SK-N-SH treated with all-trans-retinoic acid at 6 μM for 48 hours (cell line): ENCODE results near the gene GOT2.

Experiments used
- ATAC-seq: fragments of 200-7000 bp; cut with Tn5 transposase; 3 replicates; pipeline ENCODE4 v1.9.1; 2020; ENCODE audit warnings: mild to moderate bottlenecking, moderate library complexity
- ARNTL ChIP-seq: fragments of 450-650 bp; formaldehyde crosslinking; IDR thresholded peaks from 2 replicates; pipeline ENCODE4 v1.5.0; 2020; ENCODE audit warnings: low read depth, mild to moderate bottlenecking, moderate library complexity, borderline replicate concordance
- BACH2 ChIP-seq: fragments of 250-450 bp; sonication (Bioruptor Pico); IDR thresholded peaks from 2 replicates; pipeline ENCODE4 v1.9.0; 2021; ENCODE audit warnings: mild to moderate bottlenecking, borderline replicate concordance
- CSDC2 ChIP-seq: fragments of 250-450 bp; sonication (Bioruptor Pico); IDR thresholded peaks from 2 replicates; pipeline ENCODE4 v1.5.0; 2020; ENCODE audit warnings: mild to moderate bottlenecking, moderate library complexity
- CSRNP3 ChIP-seq: fragments of 250-450 bp; sonication (Bioruptor Pico); IDR thresholded peaks from 2 replicates; pipeline ENCODE4 v1.5.1; 2021; ENCODE audit warnings: mild to moderate bottlenecking, moderate library complexity
- ESRRG ChIP-seq: fragments of 250-450 bp; sonication (Bioruptor Pico); IDR thresholded peaks from 2 replicates; pipeline ENCODE4 v1.6.1; 2021; ENCODE audit warnings: mild to moderate bottlenecking
- GLIS3 ChIP-seq: fragments of 250-450 bp; sonication (Bioruptor Pico); IDR thresholded peaks from 2 replicates; pipeline ENCODE4 v1.5.0; 2020; ENCODE audit warnings: mild to moderate bottlenecking, moderate library complexity
- ISL1 ChIP-seq: fragments of 250-450 bp; sonication (Bioruptor Pico); IDR thresholded peaks from 2 replicates; pipeline ENCODE4 v2.1.2; 2022; ENCODE audit warnings: mild to moderate bottlenecking, moderate library complexity
- OSR1 ChIP-seq: fragments of 250-450 bp; sonication (Bioruptor Pico); IDR thresholded peaks from 2 replicates; pipeline ENCODE4 v1.8.0; 2022; ENCODE audit warnings: moderate library complexity, mild to moderate bottlenecking, inconsistent platforms
- PPARA ChIP-seq: fragments of 250-450 bp; sonication (Bioruptor Pico); IDR thresholded peaks from 2 replicates; pipeline ENCODE4 v1.5.0; 2020; ENCODE audit warnings: mild to moderate bottlenecking, borderline replicate concordance
- RARB ChIP-seq: fragments of 250-450 bp; sonication (Bioruptor Pico); IDR thresholded peaks from 2 replicates; pipeline ENCODE4 v1.8.0; 2021; ENCODE audit warnings: mild to moderate bottlenecking, moderate library complexity
- SNAI2 ChIP-seq: fragments of 250-450 bp; sonication (Bioruptor Pico); IDR thresholded peaks from 2 replicates; pipeline ENCODE4 v1.5.0; 2020; ENCODE audit warnings: mild to moderate bottlenecking, moderate library complexity
- TCF4 ChIP-seq: fragments of 250-450 bp; sonication (Bioruptor Pico); IDR thresholded peaks from 2 replicates; pipeline ENCODE4 v1.8.0; 2021; ENCODE audit warnings: mild to moderate bottlenecking, moderate library complexity, borderline replicate concordance
- TOX ChIP-seq: fragments of 250-450 bp; sonication (Bioruptor Pico); IDR thresholded peaks from 2 replicates; pipeline ENCODE4 v1.8.0; 2021; ENCODE audit warnings: mild to moderate bottlenecking, moderate library complexity, borderline replicate concordance
- ZC3H10 ChIP-seq: fragments of 250-450 bp; sonication (Bioruptor Pico); IDR thresholded peaks from 2 replicates; pipeline ENCODE4 v1.5.1; 2021; ENCODE audit warnings: mild to moderate bottlenecking, moderate library complexity
- ZFP3 ChIP-seq: fragments of 250-450 bp; sonication (Bioruptor Pico); IDR thresholded peaks from 2 replicates; pipeline ENCODE4 v1.5.0; 2020; ENCODE audit warnings: mild to moderate bottlenecking, moderate library complexity
- ZFP30 ChIP-seq: fragments of 450-650 bp; formaldehyde crosslinking; IDR thresholded peaks from 2 replicates; pipeline ENCODE4 v1.5.0; 2022; ENCODE audit warnings: mild to moderate bottlenecking, moderate library complexity
- ZNF565 ChIP-seq: fragments of 450-650 bp; formaldehyde crosslinking; conservative IDR thresholded peaks from 2 replicates; pipeline ENCODE4 v1.5.0; 2020; ENCODE audit warnings: low read depth, mild to moderate bottlenecking, moderate library complexity
- ZNF70 ChIP-seq: fragments of 450-650 bp; formaldehyde crosslinking; IDR thresholded peaks from 2 replicates; pipeline ENCODE4 v1.5.0; 2020; ENCODE audit warnings: mild to moderate bottlenecking, moderate library complexity
- ZNF8 ChIP-seq: fragments of 450-650 bp; formaldehyde crosslinking; IDR thresholded peaks from 2 replicates; pipeline ENCODE4 v1.5.0; 2020; ENCODE audit warnings: mild to moderate bottlenecking, moderate library complexity
- TF ChIP-seq, protein P1 (sequence below): fragments of 250-450 bp; sonication (Bioruptor Pico); IDR thresholded peaks from 2 replicates; pipeline ENCODE4 v1.8.0; 2020; ENCODE audit warnings: mild to moderate bottlenecking, moderate library complexity, borderline replicate concordance
- TF ChIP-seq, protein P2 (sequence below): fragments of 250-450 bp; sonication (Bioruptor Pico); IDR thresholded peaks from 2 replicates; pipeline ENCODE4 v1.8.0; 2021; ENCODE audit warnings: low read depth, mild to moderate bottlenecking, moderate library complexity, borderline replicate concordance

GOT2 gene

DNA sequence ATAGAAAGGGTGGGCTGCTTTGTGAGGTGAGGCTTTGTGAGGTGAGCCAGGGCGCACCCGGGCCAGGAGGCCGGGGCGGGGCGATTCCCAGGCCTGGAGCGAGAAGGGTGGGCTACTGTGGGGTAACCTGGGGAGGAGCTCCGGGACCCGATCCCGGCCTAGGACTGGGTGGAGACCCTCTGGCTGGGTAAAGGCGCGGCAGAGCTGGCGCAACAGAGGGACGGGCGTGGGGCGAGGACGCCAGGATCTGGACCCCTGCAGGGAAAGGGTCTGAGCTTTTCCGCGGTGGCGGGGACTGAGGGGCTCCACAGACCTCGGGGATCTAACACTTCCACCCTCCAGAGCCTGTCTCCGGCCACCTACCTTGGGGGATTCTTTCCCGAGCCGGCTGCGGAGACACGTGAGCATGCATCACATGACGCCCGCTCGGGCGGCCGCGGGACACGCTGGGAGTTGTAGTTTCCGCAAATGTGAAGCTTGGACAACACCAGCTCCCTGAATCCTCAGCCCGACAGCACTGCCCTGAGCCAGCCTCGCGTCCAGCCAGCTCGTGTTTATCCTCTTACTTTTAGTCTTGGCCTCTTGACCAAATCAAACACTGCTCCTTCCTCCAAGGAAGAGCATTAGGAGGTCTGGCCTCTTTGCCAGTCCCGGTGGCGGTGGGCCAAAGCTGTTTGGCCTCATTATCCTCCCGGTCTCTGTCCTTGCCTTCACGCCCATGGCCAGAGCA lies 49.6 kb downstream of the GOT2 start, which contains the start of gene SLC38A7:
Gene SLC38A7 (minus strand): TSS at position 417 of the 730 bp plus-strand sequence. CDS start 4,644 bp downstream, outside the sequence.
- TF ChIP-seq ISL1: no peak
- 0 out of 2 replicates have a peak, but pooled peaks have one; percentile 38 for TF ChIP-seq ZNF70 (CRISPR knock-in tag)
- ATAC-seq: peak; percentile 98

DNA sequence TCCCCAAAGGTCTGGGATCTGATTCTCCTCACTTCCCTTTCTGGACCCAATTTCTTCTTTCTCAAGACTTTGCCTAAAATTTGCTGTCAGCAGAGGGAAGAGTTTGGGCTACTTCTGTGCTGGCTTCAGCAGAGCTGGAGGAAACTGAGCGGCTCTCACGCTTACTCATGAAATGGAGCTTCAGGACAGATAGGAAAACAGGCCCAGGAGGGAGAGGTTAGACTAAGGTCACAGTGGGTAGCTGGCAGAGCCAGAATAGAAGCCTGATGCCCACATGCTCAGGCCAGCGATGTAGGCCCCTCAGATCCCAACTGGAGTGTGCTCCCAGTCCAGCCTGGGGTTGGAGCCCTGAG lies 50.1 kb downstream of the GOT2 start:
- ATAC-seq: peak; percentile 53
- no peak for TF ChIP-seq ZC3H10 (CRISPR knock-in tag)
- TF ChIP-seq PPARA: no peak
- no peak for TF ChIP-seq CSDC2 (CRISPR knock-in tag)
- TF ChIP-seq TCF4: no peak
- no peak for TF ChIP-seq ESRRG (CRISPR knock-in tag)
- no peak for TF ChIP-seq RARB (CRISPR knock-in tag)
- no peak for TF ChIP-seq OSR1 (CRISPR knock-in tag)
- no peak for TF ChIP-seq ZNF8 (CRISPR knock-in tag)
- no peak for TF ChIP-seq SNAI2 (CRISPR knock-in tag)
- TF ChIP-seq TOX (CRISPR knock-in tag): no peak
- TF ChIP-seq CSRNP3 (CRISPR knock-in tag): no peak
- no peak for TF ChIP-seq ZNF70 (CRISPR knock-in tag)

- no peak for TF ChIP-seq ARNTL
- no peak for ATAC-seq
Measured at GRCh38 chr16:58679763-58680162, 54.4 kb downstream of the GOT2 start.

DNA sequence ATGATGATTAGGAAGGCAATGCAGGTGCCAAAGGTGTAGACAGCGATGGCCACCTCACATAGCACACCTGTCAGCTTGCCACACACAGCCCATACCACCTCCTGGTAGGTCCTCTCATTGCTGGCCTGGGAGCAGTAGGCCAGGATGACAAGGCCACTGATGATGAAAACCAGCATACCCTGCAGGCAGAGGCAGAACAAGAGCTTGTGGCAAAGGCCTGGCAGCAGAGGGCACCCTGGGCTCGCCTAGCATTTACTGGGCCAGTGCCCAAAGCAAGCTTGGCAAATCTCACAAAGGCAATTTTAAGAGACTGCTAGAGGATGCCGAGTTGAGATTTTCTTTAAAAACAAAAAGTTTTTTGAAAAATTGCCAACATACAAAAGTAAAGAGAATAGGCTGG lies 55.4 kb downstream of the GOT2 start:
- peak; percentile 79 for ATAC-seq
- TF ChIP-seq ZFP3 (CRISPR knock-in tag): no peak
- TF ChIP-seq BACH2: no peak
- TF ChIP-seq, protein P1, sequence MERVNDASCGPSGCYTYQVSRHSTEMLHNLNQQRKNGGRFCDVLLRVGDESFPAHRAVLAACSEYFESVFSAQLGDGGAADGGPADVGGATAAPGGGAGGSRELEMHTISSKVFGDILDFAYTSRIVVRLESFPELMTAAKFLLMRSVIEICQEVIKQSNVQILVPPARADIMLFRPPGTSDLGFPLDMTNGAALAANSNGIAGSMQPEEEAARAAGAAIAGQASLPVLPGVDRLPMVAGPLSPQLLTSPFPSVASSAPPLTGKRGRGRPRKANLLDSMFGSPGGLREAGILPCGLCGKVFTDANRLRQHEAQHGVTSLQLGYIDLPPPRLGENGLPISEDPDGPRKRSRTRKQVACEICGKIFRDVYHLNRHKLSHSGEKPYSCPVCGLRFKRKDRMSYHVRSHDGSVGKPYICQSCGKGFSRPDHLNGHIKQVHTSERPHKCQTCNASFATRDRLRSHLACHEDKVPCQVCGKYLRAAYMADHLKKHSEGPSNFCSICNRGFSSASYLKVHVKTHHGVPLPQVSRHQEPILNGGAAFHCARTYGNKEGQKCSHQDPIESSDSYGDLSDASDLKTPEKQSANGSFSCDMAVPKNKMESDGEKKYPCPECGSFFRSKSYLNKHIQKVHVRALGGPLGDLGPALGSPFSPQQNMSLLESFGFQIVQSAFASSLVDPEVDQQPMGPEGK (CRISPR knock-in tag): no peak
- no peak for TF ChIP-seq CSRNP3 (CRISPR knock-in tag)
- TF ChIP-seq RARB (CRISPR knock-in tag): no peak
- no peak for TF ChIP-seq ZC3H10 (CRISPR knock-in tag)
- TF ChIP-seq GLIS3: no peak
- no peak for TF ChIP-seq ZFP30 (CRISPR knock-in tag)
- no peak for TF ChIP-seq TCF4
- no peak for TF ChIP-seq ZNF8 (CRISPR knock-in tag)
- TF ChIP-seq ZNF565 (CRISPR knock-in tag): no peak
- no peak for TF ChIP-seq PPARA
- TF ChIP-seq SNAI2 (CRISPR knock-in tag): no peak
- TF ChIP-seq, protein P2, sequence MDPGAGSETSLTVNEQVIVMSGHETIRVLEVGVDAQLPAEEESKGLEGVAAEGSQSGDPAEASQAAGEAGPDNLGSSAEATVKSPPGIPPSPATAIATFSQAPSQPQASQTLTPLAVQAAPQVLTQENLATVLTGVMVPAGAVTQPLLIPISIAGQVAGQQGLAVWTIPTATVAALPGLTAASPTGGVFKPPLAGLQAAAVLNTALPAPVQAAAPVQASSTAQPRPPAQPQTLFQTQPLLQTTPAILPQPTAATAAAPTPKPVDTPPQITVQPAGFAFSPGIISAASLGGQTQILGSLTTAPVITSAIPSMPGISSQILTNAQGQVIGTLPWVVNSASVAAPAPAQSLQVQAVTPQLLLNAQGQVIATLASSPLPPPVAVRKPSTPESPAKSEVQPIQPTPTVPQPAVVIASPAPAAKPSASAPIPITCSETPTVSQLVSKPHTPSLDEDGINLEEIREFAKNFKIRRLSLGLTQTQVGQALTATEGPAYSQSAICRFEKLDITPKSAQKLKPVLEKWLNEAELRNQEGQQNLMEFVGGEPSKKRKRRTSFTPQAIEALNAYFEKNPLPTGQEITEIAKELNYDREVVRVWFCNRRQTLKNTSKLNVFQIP (CRISPR knock-in tag): no peak
- no peak for TF ChIP-seq OSR1 (CRISPR knock-in tag)
- TF ChIP-seq ZNF70 (CRISPR knock-in tag): no peak
- no peak for TF ChIP-seq ESRRG (CRISPR knock-in tag)
- no peak for TF ChIP-seq TOX (CRISPR knock-in tag)
- TF ChIP-seq, all 23 proteins: peak for 0

DNA sequence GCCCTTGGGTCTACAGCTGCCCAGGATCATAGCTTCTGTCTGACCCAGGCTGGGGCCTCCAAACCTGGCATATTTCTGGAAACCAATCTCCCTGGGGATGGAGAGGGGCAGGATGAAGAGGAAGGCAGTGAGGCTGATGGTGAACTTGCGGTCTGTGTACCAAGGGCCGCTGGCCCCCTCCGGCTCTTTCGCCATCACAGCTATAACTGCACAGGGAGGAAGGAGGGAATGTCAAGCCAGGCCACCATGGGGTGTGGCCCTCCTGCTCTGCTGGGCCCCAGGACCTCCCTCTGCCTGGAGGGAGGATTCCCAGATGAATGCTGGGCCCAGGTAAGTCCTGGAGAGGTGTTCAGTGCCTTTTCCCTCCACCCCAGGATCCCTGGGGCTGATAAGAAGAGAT lies 55.8 kb downstream of the GOT2 start:
- TF ChIP-seq ISL1: no peak
- TF ChIP-seq ZC3H10 (CRISPR knock-in tag): no peak
- no peak for TF ChIP-seq ZNF565 (CRISPR knock-in tag)
- ATAC-seq: no peak
